Esophagus squamous epithelium (tissue), 5 donors: ENCODE measurements around the gene PIEZO1. TPM values are rescaled to one million over a fixed set of nuclear protein-coding genes. Genes with fewer than 3 reads are reported as not detected.

Experiments
- DNase-seq: peaks from one replicate; lab custom pipeline; 2025; lab: John Stamatoyannopoulos, UW
- H3K27ac ChIP-seq, 4 donors: fragments of 200-600 bp; sonication (generic); one replicate each; pipeline ENCODE4 v1.5.1; 2016 to 2019; ENCODE audit warnings: mild to moderate bottlenecking in 1 of 4
- H3K27me3 ChIP-seq, 4 donors: fragments of 200-600 bp; sonication (generic); 1 replicate in 3 of 4; 2 replicates in 1 of 4; pipeline versions ENCODE4 v1.5.1 to v1.6.0; 2017 to 2021; ENCODE audit warnings: antibody characterized with exemption in 1 of 4
- H3K36me3 ChIP-seq, 3 donors: fragments of 200-600 bp; sonication (generic); one replicate each; pipeline ENCODE4 v1.5.1; 2016 to 2019
- H3K4me1 ChIP-seq, 3 donors: fragments of 200-600 bp; sonication (generic); one replicate each; pipeline ENCODE4 v1.5.1; 2017 to 2019
- H3K4me3 ChIP-seq, 4 donors: fragments of 200-600 bp; sonication (generic); 1 replicate in 3 of 4; 2 replicates in 1 of 4; pipeline ENCODE4 v1.5.1; 2016 to 2019; ENCODE audit warnings: mild to moderate bottlenecking in 2 of 4, moderate library complexity in 1 of 4
- H3K9me3 ChIP-seq, 3 donors: fragments of 200-600 bp; sonication (generic); one replicate each; pipeline ENCODE4 v1.5.1; 2016 to 2019
- POLR2A ChIP-seq, 4 donors: fragments of 450-650 bp; IDR thresholded peaks; one replicate each; pipeline ENCODE4 v1.6.1; 2017; ENCODE audit warnings: antibody characterized with exemption in 4 of 4, mild to moderate bottlenecking in 4 of 4, moderate library complexity in 3 of 4
- WGBS, 2 donors: methylation state at CpG; one replicate each; pipeline ENCODE4 v1.1.5; 2018; 5-methylcytosine and 5-hydroxymethylcytosine counted together
- intact Hi-C: fragments of 100-400 bp; cut with DNase I; formaldehyde crosslinking; loops from one replicate; pipeline ENCODE4 v1.15.0; 2022
- total RNA-seq, 4 donors: library from RNA; depleted of rRNA; stranded (reverse); fragments of >200 nt; gene quantifications; one replicate each; pipeline ENCODE4 v1.1.0, GENCODE V29; 2016
- TF ChIP-seq, protein P1 (sequence below), 6 experiments: fragments of 450-650 bp in 4 of 6; fragments of 200-600 bp in 2 of 6; sonication (generic) in 2 of 6; IDR thresholded peaks; one replicate each; pipeline ENCODE4 v1.5.1; 2016 to 2019; ENCODE audit warnings: antibody characterized with exemption in 6 of 6, mild to moderate bottlenecking in 4 of 6, moderate library complexity in 4 of 6
- donor health status: DM: yes; HTN: yes; CAD: no.

The PIEZO1 gene
- total RNA-seq, 4 donors from 2014 or later, result 46.0 to 131 (median 103) TPM

DNA sequence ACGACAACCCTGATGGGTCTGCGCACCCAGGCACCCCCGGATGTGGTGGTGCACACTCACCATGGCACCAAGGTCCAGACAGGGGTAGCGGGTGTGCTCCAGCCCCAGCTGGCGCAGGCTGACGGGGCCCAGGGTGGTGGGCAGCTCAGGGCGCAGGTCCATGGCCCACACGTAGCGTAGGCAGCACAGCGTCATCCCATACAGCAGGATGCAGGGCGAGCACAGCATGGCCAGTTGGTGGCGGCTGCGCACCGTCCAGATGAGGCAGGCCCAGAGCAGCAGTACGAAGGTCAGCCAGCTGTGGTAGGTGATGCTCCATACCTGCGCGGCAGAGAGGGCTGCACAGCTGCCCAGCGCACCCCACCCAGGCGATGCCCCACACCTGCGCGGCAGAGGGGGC, 48.9 kb downstream of the PIEZO1 start:
- DNase-seq, result no peak
- TF ChIP-seq POLR2A (IDR thresholded peaks at IDR 0.05), result no peak
- TF ChIP-seq, protein P1, sequence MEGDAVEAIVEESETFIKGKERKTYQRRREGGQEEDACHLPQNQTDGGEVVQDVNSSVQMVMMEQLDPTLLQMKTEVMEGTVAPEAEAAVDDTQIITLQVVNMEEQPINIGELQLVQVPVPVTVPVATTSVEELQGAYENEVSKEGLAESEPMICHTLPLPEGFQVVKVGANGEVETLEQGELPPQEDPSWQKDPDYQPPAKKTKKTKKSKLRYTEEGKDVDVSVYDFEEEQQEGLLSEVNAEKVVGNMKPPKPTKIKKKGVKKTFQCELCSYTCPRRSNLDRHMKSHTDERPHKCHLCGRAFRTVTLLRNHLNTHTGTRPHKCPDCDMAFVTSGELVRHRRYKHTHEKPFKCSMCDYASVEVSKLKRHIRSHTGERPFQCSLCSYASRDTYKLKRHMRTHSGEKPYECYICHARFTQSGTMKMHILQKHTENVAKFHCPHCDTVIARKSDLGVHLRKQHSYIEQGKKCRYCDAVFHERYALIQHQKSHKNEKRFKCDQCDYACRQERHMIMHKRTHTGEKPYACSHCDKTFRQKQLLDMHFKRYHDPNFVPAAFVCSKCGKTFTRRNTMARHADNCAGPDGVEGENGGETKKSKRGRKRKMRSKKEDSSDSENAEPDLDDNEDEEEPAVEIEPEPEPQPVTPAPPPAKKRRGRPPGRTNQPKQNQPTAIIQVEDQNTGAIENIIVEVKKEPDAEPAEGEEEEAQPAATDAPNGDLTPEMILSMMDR (IDR thresholded peaks at IDR 0.05), result no peak
- 96% methylated on average over 5 of the region's 21 CpGs for WGBS, 2 donors
- Histone ChIP-seq H3K27me3 (no peaks in the 10 kb centered on the region), H3K27ac (no peak overlapping the region), H3K36me3 (peaks cover 32 to 88% (median 56%) of the 10 kb centered on the region in 3 donors), H3K4me1 (peaks cover 7 to 37% (median 19%) of the 10 kb centered on the region in 3 donors), H3K4me3 (no peak overlapping the region), H3K9me3 (no peaks in the 10 kb centered on the region)
- intact Hi-C loops, result loop anchor here (2.0 to 5.0 kb wide), 2 partner anchors 49 to 436 kb away; partner anchors contain the start of genes CDH15 and PIEZO1

DNA sequence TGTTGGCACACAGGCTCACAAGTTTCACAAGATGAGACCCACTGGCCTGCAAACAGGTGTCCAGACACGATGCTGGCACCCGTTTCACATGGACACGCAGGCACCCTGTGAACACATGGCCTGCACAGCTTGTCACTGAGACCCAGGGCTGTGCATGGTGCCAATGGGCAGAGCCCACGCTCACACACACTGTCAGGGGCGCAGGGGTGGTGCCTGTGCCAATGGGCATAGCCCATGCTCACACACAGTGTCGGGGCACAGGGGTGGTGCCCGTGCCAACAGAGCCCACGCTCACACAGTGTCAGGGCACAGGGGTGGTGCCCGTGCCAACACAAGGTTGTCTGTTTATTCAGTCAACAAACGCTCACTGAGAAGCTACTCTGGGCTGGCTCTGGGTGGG, 49.4 kb downstream of the PIEZO1 start:
- TF ChIP-seq, protein P1 (IDR thresholded peaks at IDR 0.05), result no peak
- no peak for TF ChIP-seq POLR2A (IDR thresholded peaks at IDR 0.05)
- H3K36me3 ChIP-seq, result peaks cover 34 to 88% (median 53%) of the 10 kb centered on the region in 3 donors
- no peak overlapping the region for H3K4me3 ChIP-seq
- peaks cover 7 to 37% (median 19%) of the 10 kb centered on the region in 3 donors for H3K4me1 ChIP-seq
- H3K27ac ChIP-seq, result no peak overlapping the region
- 87% methylated on average over 3 of the region's 10 CpGs; no CpG with 5 or more reads in 1 of the 2 donors for WGBS, 2 donors
- no peaks in the 10 kb centered on the region for H3K9me3 ChIP-seq
- no peaks in the 10 kb centered on the region for H3K27me3 ChIP-seq
- intact Hi-C loops, result loop anchor here (2.0 to 5.0 kb wide), 2 partner anchors 49 to 437 kb away; partner anchors contain the start of genes CDH15 and PIEZO1
- no peak for DNase-seq

DNA sequence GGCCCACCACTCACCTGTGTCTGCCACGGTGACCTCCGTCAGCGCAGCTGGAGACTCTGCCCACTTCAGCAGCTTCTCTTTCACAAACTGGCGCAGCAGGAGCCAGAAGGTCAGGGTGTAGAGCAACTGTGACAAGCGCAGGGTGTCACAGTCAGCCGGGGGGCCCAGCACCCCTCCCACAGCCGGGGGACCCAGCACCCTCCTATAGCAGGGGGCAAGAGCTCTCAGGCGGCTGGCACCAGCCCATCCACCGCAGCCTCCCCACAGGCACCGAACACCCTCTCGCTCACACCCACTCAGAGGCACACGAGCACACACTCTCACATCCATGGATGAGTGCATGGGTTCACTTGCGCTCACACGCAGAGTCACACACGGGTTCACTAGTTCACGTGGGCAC, 49.9 kb downstream of the PIEZO1 start:
- Histone ChIP-seq H3K4me1 (peaks cover 7 to 33% (median 18%) of the 10 kb centered on the region in 3 donors), H3K27ac (no peak overlapping the region), H3K4me3 (no peak overlapping the region), H3K27me3 (no peaks in the 10 kb centered on the region), H3K36me3 (peaks cover 36 to 88% (median 50%) of the 10 kb centered on the region in 3 donors), H3K9me3 (no peaks in the 10 kb centered on the region)
- 89 to 100% methylated on average over 1 to 10 of the region's 16 CpGs for WGBS, 2 donors
- DNase-seq, result no peak
- intact Hi-C loops, result loop anchor here (5.0 kb wide), 1 partner anchor 437 kb away; the partner anchor contains the start of gene CDH15
- no peak for TF ChIP-seq POLR2A (IDR thresholded peaks at IDR 0.05)
- TF ChIP-seq, protein P1 (IDR thresholded peaks at IDR 0.05), result no peak

DNA sequence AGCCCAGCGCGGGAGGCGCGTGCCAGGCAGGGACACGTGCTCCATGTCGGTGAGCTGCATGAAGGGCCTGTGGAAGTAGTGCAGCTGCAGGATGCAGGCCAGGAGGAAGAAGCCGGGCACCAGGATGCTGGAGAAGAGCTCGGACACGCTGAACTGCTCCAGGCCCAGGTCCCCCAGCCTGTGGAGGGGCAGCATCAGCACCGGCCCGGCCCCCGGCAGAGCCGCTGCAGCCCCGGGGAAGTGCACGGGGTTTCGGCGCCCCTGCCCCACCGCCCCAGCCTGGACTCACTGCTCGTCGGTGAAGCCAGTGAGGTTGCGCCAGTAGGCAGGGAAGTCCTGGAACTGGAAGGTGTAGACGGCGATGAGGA, 50.7 kb downstream of the PIEZO1 start:
- 87 to 100% methylated on average over 2 to 11 of the region's 23 CpGs for WGBS, 2 donors
- TF ChIP-seq POLR2A (IDR thresholded peaks at IDR 0.05), result no peak
- TF ChIP-seq, protein P1 (IDR thresholded peaks at IDR 0.05), result no peak
- DNase-seq, result no peak
- Histone ChIP-seq H3K27me3 (no peaks in the 10 kb centered on the region), H3K27ac (no peak overlapping the region), H3K4me1 (peaks cover 7 to 25% (median 10%) of the 10 kb centered on the region in 3 donors), H3K4me3 (no peak overlapping the region), H3K36me3 (peaks cover 36 to 87% (median 50%) of the 10 kb centered on the region in 3 donors), H3K9me3 (no peaks in the 10 kb centered on the region)
- intact Hi-C loops, result no loop called here

DNA sequence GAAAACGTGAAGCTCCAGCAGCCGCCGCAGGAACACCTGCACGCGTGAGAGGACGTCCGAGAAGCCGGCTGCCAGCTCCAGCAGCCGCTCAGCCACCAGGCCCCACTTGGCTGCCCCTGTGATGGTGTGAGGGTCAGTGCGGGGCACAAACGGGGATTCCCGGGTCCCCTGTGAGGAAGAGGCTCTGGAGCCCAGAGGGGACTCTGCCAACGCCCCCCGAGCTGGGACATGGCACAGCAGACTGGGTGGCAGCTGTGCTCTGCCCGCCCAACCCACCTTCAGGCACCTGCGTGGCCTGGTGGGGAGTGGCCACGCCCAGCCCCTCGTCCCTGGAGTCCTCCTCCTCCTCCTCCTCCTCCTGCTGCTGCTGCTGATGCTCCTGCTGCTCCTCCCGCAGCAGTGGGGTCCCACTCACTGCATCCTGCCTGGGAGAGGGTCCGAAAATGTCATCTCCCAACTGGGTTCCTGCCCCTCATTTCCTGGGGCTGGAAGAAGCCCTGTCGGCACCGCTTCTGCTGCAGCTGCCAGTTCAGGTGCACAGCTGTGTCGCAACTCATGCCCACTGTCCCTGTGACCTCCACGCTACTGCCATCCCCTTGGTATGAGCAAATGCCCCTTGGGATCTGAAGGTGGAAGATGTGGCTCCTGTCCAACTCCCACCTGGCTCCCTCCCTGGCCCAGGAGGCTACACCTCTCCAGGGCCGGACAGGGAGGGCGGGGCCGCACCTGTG, 51.2 kb downstream of the PIEZO1 start:
- H3K9me3 ChIP-seq, result no peaks in the 10 kb centered on the region
- H3K36me3 ChIP-seq, result peaks cover 36 to 87% (median 50%) of the 10 kb centered on the region in 3 donors
- no peak overlapping the region for H3K4me3 ChIP-seq
- H3K27me3 ChIP-seq, result no peaks in the 10 kb centered on the region
- no peak overlapping the region for H3K27ac ChIP-seq
- DNase-seq, result no peak
- H3K4me1 ChIP-seq, result peaks cover 2 to 19% (median 4%) of the 10 kb centered on the region in 3 donors
- WGBS, 2 donors, result 67 to 81% methylated on average over 4 to 9 of the region's 27 CpGs
- TF ChIP-seq, protein P1 (IDR thresholded peaks at IDR 0.05), result no peak
- no peak for TF ChIP-seq POLR2A (IDR thresholded peaks at IDR 0.05)
- intact Hi-C loops, result no loop called here
